Islet of Langerhans (tissue), 1 donor: ENCODE data around the gene APOBEC3A.
"Not testable (repeated sequence)": the region's sequence is repeated elsewhere in the genome, so short reads cannot be mapped to it uniquely, and the experiment has no call there.

Source experiments
- FAIRE-seq: peaks from one replicate; lab custom pipeline; 2011; peaks lifted over from hg19 to GRCh38; lab: Jason Lieb, UNC

APOBEC3A gene

GRCh38 chr22:38959590-38959989 lies 2.2 kb downstream of the APOBEC3A start:
- no peak for FAIRE-seq

- peak; percentile 58 for FAIRE-seq
Measured at GRCh38 chr22:38960673-38961072, 3.3 kb downstream of the APOBEC3A start.

- FAIRE-seq = not testable (repeated sequence)
Measured at GRCh38 chr22:38963291-38963738, 5.9 kb downstream of the APOBEC3A start.

DNA sequence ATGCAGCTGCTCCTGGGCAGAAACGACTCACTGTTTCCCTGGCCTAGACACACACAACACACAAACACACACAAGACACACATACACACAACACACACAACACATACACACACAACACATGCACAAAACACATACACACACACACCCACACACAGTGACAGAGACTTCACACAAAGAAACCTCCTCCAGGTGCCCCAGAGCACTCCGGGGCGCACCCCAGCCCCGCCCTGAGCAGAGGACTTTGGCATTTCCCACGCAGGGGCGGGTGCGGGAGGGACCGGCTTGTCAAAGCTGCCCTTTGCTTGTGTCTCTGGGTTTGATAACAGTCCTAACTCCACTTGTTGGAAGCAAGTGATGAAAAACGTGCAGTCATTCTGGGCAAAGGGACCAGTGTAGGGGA lies 6.5 kb downstream of the APOBEC3A start:
- no peak for FAIRE-seq

GRCh38 chr22:38964306-38964705 lies 6.9 kb downstream of the APOBEC3A start:
- no peak for FAIRE-seq

DNA sequence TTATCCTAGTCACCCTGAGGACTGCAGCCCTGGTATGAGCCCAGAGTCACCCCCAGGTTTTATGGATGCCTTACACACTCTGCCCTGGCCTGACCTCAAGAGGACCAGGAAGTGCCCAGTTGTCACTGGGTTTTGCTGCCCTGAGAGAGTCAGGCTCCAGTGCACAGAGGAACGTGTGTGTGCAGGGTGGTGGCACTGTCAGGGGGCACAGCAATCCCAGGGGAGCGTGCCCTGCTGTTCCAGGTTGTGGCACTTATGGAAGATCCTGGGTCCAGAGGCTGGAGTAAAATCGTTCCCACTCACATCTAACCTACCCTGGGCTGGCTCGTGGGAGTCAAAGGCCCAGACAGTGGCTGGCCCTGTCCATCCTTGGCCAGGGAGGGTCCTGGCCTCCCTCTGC lies 7.6 kb downstream of the APOBEC3A start:
- FAIRE-seq = no peak

DNA sequence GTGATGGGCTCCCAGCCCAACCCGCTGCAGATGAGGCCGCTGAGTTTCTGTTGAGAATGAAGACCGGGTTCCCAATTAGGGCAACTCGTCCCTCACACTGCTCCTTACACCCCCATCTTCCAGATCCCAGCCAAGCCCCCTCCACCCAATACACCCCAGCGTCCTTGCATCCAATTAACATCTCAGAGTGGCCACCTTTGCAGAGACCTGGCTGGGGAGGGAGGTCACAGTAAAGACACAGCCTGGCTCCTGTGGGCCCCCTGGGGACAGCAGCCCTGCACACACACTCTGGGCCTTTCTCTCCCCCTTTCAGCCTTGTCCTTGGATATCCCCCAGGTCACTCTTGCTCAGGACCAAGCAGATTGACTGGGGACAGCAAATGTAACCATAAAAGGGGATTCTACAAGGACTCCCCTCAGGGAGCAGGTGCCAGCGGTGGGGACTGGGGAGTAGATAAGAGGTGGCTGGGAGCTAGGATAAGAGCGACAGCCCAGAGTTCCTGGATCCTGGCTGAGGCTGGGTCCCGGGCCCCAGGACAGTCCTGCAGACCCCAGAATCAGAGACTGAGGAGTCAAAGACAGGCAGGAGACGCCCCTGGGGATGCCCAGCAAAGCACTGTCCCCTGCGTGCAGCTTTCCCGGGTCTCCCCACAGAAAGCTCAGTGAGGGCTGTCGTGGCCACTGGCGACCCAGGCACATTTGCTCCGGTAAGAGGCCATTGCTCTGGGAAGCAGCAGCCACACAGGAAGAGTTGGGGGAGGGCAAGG lies 8.4 kb downstream of the APOBEC3A start:
- FAIRE-seq = no peak

DNA sequence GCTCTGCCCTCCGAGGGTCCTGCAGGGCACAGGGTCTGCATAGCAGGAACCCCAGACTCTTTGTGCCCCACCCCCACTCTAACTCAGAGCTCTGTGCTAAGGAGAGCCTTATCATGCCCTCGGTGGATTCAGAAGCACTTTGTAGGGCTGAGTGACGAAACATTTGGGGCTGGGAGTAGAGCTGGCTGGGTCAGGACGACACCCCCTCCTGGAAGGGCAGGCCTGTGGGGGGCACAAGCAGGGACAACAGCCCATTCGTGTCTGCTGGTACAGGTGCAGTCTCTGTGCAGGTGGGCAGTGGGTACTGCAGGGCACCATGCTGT lies 8.9 kb downstream of the APOBEC3A start:
- FAIRE-seq = no peak

GRCh38 chr22:38966942-38967341 lies 9.5 kb downstream of the APOBEC3A start:
- FAIRE-seq = no peak

GRCh38 chr22:38967451-38968450 lies 10.3 kb downstream of the APOBEC3A start:
- FAIRE-seq = no peak

DNA sequence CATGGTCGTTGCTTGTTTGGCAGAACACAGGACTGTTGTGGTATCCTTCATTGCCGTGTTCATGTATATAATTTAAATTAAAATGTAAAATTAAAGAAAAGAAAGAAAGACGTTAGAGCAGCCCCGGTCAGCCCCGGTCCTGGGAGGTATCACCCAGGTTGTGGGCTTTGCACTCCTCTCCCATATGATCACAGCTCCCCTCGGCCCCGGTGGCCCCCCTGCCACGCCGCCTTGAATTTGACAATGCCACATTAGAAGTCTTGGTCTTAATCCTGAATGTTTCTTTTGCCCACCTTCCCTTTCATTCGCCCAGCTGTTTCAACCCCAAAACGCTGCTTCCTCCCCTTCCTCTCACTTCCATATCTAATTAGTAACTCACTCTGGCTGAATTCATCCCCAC lies 11.4 kb downstream of the APOBEC3A start:
- FAIRE-seq = no peak

DNA sequence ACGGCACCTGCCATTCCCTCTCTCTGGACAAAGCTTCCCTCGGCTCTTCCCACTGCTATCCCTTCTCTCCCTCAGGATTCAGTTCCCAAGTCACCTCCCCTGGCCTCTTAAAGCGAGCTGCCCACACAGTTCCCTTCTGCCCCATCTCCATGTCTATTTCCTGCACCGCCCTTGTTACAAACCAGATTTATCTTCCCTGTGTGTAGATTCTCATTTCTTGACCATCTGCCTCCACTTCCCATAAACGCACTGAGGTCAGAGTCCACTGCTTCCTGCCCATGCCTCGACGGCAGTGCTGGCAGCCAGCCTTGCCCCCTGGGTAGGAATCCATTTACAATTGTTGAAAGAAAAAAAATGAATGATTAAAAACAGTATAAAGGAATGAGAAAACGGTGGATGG lies 13.1 kb downstream of the APOBEC3A start:
- FAIRE-seq = no peak

- no peak for FAIRE-seq
Measured at GRCh38 chr22:38971202-38971601, 13.8 kb downstream of the APOBEC3A start.

- FAIRE-seq = no peak
Measured at GRCh38 chr22:38971791-38972190, 14.4 kb downstream of the APOBEC3A start.

DNA sequence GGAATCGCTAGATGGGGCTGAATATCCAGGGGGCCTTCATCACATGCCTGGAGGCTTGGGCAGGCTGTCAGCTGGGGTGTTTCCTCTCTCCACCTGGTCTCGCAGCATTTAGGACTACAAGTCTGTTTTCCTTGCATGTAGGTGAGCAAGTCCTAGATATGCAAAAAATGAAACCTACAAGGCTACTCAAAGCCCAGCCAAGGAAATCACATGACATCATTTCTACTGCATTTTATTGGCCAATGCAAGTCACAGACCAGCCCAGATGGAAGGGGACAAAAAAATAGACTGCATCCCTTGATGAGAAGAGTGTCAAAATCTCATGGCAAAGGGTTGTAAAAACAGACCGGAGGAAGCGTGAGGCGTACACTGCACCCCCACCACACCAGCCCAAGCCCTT lies 15.1 kb downstream of the APOBEC3A start:
- no peak for FAIRE-seq

- FAIRE-seq = no peak
Measured at GRCh38 chr22:38973289-38974169, 16.1 kb downstream of the APOBEC3A start.

DNA sequence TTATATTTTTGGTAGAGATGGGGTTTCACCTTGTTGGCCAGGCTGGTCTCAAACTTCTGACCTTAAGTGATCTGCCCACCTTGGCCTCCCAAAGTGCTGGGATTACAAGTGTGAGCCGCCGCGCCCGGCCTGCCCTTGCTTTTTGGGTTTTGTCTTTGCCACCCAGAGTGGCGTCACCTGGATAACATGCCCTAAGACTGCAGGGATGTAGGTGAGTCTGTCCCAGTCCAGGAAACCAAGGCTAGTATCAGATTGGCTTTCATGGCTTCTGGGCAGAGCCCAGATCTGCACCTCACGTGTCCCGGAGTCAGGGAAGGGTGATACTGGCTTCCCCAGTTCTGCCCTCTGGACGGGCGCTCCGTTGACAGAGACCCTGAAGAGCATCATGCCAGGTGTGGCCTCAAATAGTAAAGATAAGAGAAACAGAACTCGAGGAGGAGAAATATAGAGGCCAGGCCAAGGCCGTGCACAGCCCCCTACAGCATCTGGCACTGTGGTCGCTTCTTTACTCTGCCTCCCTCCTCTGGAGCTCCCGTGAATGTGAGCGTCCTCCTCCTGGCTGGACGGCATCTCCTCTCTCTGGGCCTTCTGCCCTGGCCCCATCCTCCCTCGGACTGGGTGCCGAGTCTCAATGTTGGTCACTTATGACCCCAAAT lies 16.9 kb downstream of the APOBEC3A start:
- FAIRE-seq = no peak

DNA sequence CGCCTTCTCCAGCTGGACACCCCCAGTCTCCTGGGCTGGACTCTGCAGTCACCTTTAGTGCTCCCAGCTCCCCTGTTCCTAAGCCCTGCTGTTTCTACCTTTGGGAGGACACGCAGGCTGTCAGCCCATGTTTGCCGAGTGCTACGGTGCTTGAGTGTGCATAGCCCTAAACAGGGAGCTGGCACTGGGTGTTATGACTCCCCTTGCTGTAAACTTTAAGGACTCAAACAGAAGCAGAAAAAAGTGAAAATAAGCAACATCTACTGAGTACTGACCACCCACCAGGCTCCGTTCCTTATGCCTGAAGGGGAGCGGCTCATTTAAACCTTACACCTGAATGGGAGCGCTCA lies 17.4 kb downstream of the APOBEC3A start:
- FAIRE-seq = no peak

DNA sequence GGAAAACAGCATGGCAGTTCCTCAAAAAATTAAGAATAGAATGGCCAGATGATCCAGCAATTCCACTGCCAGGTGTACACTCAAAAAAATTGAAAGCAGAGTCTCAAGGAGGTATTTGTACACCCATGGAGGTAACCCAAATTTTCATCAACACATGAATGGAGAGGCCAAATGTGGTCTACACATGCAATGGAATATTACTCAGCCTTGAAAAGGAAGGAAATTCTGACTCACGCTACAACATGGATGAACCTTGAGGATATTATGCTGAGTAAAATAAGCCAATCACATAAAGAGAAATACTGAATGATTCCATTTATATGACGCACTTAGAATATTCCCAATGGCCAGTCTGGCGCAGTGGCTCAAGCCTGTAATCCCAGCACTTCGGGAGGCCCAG lies 19.9 kb downstream of the APOBEC3A start:
- FAIRE-seq = not testable (repeated sequence)

GRCh38 chr22:38980587-38980986 lies 23.2 kb downstream of the APOBEC3A start:
- FAIRE-seq = not testable (repeated sequence)

DNA sequence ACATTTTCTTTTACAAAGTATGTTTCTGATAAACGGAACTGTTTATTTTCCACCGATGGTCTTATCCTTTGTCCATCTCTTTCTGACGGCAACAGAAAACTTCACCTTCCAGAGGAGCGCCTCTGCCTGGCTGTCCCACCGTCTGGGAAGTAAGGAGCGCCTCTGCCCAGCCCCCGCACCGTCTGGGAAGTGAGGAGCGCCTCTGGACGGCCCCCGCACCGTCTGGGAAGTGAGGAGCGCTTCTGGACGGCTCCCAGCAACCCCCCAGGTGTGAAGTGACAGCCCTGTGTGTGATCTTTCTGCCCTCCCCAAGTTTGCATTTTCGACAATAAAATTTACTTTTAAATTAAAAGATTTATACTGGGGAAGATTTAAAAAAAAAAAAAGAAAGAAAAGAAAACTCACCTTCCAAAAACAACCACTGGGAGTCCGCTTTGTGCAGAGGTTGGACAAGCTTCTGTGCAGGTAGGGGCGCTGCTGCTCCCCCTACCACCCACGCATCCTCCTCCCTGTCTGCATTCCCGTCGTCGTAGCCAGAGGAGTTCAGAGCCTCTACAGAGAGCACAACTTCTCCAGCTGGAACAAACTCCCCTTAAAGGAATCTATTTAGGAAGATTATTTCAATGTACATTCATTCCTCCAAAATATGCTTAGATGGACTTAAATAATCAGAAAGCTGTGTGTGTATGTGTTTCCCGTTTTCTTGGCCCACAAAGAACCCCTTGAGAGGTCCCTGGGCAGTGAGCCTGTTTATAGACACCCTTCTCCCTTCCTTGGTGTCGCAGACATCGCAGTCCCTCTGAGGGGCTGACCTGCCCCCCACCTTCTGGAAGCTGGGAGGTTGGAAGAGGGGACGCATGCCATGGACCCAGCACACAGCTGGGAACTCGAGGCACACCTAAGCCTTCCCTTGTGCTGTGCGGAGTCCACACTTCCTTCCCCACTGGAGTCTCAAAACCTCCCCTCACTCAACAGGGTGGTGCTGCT lies 23.9 kb downstream of the APOBEC3A start:
- FAIRE-seq = peak; percentile 13
